HG03139 (cell line): ENCODE measurements around the gene PI4K2A.

Experiments used
- ATAC-seq: cut with Tn5 transposase; IDR thresholded peaks from one replicate; pipeline ENCODE4 v1.9.1; 2021; ENCODE audit not compliant: unreplicated experiment

The PI4K2A gene

GRCh38 chr10:97704341-97704740 lies 63.9 kb downstream of the PI4K2A start:
- ATAC-seq = no peak

GRCh38 chr10:97705006-97705670 lies 64.7 kb downstream of the PI4K2A start:
- no peak for ATAC-seq

GRCh38 chr10:97707134-97707861 lies 66.8 kb downstream of the PI4K2A start:
- ATAC-seq = no peak

GRCh38 chr10:97708167-97708566 lies 67.7 kb downstream of the PI4K2A start:
- ATAC-seq = no peak

GRCh38 chr10:97708976-97709946 lies 68.8 kb downstream of the PI4K2A start:
- ATAC-seq = no peak

- ATAC-seq = no peak
Observed at GRCh38 chr10:97711640-97712572, 71.4 kb downstream of the PI4K2A start.

- ATAC-seq = no peak
Observed at GRCh38 chr10:97713339-97713825, 72.9 kb downstream of the PI4K2A start, which contains the start of gene MARVELD1. MARVELD1 (plus strand) TSS chr10:97713730; CDS start chr10:97713877, 147 bp downstream.

- ATAC-seq = peak; percentile 71
Observed at GRCh38 chr10:97713826-97714400, 73.4 kb downstream of the PI4K2A start.

- no peak for ATAC-seq
Observed at GRCh38 chr10:97714401-97715258, 74.2 kb downstream of the PI4K2A start.

- ATAC-seq = no peak
Observed at GRCh38 chr10:97715259-97715874, 74.9 kb downstream of the PI4K2A start.

GRCh38 chr10:97717627-97718026 lies 77.2 kb downstream of the PI4K2A start:
- ATAC-seq = no peak

GRCh38 chr10:97718178-97718577 lies 77.7 kb downstream of the PI4K2A start:
- no peak for ATAC-seq

GRCh38 chr10:97718659-97719142 lies 78.2 kb downstream of the PI4K2A start:
- no peak for ATAC-seq

GRCh38 chr10:97719602-97720001 lies 79.1 kb downstream of the PI4K2A start:
- no peak for ATAC-seq

- no peak for ATAC-seq
Observed at GRCh38 chr10:97721871-97722780, 81.7 kb downstream of the PI4K2A start.

- ATAC-seq = no peak
Observed at GRCh38 chr10:97723001-97723400, 82.5 kb downstream of the PI4K2A start.

- no peak for ATAC-seq
Observed at GRCh38 chr10:97724341-97724941, 84.0 kb downstream of the PI4K2A start.
